Tibial nerve (tissue), 4 donors: ENCODE data around the gene KCNQ1.

ENCODE experiments used
- CTCF ChIP-seq, 5 experiments: fragments of 200-600 bp in 3 of 5; fragments of 450-650 bp in 2 of 5; sonication (generic) in 3 of 5; IDR thresholded peaks; one replicate each; pipeline ENCODE4 v1.5.1; 2016 to 2019; ENCODE audit warnings: antibody characterized with exemption in 5 of 5, mild to moderate bottlenecking in 3 of 5, moderate library complexity in 2 of 5
- EP300 ChIP-seq, 2 donors: sonication (generic); formaldehyde crosslinking; IDR thresholded peaks; one replicate each; pipeline ENCODE4 v1.6.1; 2017; ENCODE audit warnings: antibody characterized with exemption in 2 of 2, mild to moderate bottlenecking in 1 of 2
- POLR2A ChIP-seq, 2 donors: fragments of 450-650 bp; IDR thresholded peaks; one replicate each; pipeline ENCODE4 v1.6.1; 2017; ENCODE audit warnings: antibody characterized with exemption in 2 of 2, mild to moderate bottlenecking in 2 of 2, moderate library complexity in 2 of 2

- TF ChIP-seq CTCF (IDR thresholded peaks at IDR 0.05): no peak
- no peak for TF ChIP-seq POLR2A (IDR thresholded peaks at IDR 0.05)
- no peak for TF ChIP-seq EP300 (IDR thresholded peaks at IDR 0.05)
These were observed 34.2 kb upstream of the KCNQ1 start for GRCh38 chr11:2410616-2411015.
